H1 (cell line): ENCODE data around the gene LAG3. TPM values are rescaled to one million over a fixed set of nuclear protein-coding genes. Genes with fewer than 3 reads are reported as not detected.

Source experiments
- SIRT6 ChIP-seq: IDR thresholded peaks from one replicate; pipeline ENCODE4 v1.7.1; 2012; ENCODE audit warnings: low read length, inconsistent platforms
- SP1 ChIP-seq: IDR thresholded peaks from 2 replicates; pipeline ENCODE4 v1.6.1; 2011; ENCODE audit warnings: low read depth, low read length
- polyA plus RNA-seq, 7 experiments: library from polyadenylated mRNA; depleted of rRNA in 3 of 7; stranded (reverse) in 5 of 7; unstranded in 2 of 7; fragments of >200 nt in 5 of 7; fragments of 200-250 nt in 2 of 7; gene quantifications; 1 replicate in 5 of 7; 2 replicates in 1 of 7; 4 replicates in 1 of 7; pipeline versions ENCODE4 v1.2.1 to v1.2.3, GENCODE V29; 2011 to 2013; ENCODE audit warnings: missing spikeins in 2 of 7, mixed read lengths in 2 of 7
- total RNA-seq: library from RNA; stranded (reverse); fragmentation: NEBNext Ultra II Directional; extraction: Animal tissue kit (Norgen Biotek cat#: 25700); gene quantifications from 2 replicates; pipeline ENCODE4 v1.2.1, GENCODE V29; 2021
- TF ChIP-seq, protein P1 (sequence below): IDR thresholded peaks from 2 replicates; pipeline ENCODE4 v1.6.1; 2012; ENCODE audit warnings: inconsistent platforms
- TF ChIP-seq, protein P2 (sequence below): IDR thresholded peaks from 2 replicates; pipeline ENCODE4 v1.6.1; 2012; ENCODE audit warnings: low read length, inconsistent platforms
- TF ChIP-seq, protein P3 (sequence below): fragments of 300-600 bp; sonication (generic); IDR thresholded peaks from 2 replicates; pipeline ENCODE4 v1.7.1; 2012; ENCODE audit warnings: low read length, moderate library complexity, mild to moderate bottlenecking, inconsistent platforms; ENCODE audit not compliant: insufficient replicate concordance

The LAG3 gene
- total and polyA plus RNA-seq, 2 of the 8 experiments (the other 6 are each of a cell fraction or from before 2014, with no cell fraction given) = 1.1 to 3.1 TPM

DNA sequence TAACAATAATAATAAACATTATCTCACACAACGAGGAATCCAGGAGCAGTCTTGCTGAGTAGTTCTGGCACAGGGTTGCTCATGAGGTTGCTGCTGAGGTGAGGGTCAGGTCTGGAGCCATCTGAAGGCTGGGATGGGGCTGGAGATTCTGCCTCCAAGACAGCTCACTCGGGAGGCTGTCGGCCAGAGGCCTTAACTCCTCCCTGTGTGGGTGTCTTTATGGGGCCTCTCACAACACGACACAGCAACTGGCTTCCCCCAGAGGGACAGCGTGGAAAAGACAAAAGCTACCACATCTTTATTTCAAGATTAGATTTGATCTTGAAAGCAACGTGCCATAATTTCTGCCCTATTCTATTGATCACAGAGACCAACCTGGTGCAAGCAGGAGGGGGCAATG, 9.8 kb downstream of the LAG3 start (continued):
- TF ChIP-seq, protein P1, sequence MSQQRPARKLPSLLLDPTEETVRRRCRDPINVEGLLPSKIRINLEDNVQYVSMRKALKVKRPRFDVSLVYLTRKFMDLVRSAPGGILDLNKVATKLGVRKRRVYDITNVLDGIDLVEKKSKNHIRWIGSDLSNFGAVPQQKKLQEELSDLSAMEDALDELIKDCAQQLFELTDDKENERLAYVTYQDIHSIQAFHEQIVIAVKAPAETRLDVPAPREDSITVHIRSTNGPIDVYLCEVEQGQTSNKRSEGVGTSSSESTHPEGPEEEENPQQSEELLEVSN = no peak
- TF ChIP-seq, protein P2, sequence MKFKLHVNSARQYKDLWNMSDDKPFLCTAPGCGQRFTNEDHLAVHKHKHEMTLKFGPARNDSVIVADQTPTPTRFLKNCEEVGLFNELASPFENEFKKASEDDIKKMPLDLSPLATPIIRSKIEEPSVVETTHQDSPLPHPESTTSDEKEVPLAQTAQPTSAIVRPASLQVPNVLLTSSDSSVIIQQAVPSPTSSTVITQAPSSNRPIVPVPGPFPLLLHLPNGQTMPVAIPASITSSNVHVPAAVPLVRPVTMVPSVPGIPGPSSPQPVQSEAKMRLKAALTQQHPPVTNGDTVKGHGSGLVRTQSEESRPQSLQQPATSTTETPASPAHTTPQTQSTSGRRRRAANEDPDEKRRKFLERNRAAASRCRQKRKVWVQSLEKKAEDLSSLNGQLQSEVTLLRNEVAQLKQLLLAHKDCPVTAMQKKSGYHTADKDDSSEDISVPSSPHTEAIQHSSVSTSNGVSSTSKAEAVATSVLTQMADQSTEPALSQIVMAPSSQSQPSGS = no peak
- TF ChIP-seq SP1 (no peak), SIRT6 (no peak)
- TF ChIP-seq, protein P3, sequence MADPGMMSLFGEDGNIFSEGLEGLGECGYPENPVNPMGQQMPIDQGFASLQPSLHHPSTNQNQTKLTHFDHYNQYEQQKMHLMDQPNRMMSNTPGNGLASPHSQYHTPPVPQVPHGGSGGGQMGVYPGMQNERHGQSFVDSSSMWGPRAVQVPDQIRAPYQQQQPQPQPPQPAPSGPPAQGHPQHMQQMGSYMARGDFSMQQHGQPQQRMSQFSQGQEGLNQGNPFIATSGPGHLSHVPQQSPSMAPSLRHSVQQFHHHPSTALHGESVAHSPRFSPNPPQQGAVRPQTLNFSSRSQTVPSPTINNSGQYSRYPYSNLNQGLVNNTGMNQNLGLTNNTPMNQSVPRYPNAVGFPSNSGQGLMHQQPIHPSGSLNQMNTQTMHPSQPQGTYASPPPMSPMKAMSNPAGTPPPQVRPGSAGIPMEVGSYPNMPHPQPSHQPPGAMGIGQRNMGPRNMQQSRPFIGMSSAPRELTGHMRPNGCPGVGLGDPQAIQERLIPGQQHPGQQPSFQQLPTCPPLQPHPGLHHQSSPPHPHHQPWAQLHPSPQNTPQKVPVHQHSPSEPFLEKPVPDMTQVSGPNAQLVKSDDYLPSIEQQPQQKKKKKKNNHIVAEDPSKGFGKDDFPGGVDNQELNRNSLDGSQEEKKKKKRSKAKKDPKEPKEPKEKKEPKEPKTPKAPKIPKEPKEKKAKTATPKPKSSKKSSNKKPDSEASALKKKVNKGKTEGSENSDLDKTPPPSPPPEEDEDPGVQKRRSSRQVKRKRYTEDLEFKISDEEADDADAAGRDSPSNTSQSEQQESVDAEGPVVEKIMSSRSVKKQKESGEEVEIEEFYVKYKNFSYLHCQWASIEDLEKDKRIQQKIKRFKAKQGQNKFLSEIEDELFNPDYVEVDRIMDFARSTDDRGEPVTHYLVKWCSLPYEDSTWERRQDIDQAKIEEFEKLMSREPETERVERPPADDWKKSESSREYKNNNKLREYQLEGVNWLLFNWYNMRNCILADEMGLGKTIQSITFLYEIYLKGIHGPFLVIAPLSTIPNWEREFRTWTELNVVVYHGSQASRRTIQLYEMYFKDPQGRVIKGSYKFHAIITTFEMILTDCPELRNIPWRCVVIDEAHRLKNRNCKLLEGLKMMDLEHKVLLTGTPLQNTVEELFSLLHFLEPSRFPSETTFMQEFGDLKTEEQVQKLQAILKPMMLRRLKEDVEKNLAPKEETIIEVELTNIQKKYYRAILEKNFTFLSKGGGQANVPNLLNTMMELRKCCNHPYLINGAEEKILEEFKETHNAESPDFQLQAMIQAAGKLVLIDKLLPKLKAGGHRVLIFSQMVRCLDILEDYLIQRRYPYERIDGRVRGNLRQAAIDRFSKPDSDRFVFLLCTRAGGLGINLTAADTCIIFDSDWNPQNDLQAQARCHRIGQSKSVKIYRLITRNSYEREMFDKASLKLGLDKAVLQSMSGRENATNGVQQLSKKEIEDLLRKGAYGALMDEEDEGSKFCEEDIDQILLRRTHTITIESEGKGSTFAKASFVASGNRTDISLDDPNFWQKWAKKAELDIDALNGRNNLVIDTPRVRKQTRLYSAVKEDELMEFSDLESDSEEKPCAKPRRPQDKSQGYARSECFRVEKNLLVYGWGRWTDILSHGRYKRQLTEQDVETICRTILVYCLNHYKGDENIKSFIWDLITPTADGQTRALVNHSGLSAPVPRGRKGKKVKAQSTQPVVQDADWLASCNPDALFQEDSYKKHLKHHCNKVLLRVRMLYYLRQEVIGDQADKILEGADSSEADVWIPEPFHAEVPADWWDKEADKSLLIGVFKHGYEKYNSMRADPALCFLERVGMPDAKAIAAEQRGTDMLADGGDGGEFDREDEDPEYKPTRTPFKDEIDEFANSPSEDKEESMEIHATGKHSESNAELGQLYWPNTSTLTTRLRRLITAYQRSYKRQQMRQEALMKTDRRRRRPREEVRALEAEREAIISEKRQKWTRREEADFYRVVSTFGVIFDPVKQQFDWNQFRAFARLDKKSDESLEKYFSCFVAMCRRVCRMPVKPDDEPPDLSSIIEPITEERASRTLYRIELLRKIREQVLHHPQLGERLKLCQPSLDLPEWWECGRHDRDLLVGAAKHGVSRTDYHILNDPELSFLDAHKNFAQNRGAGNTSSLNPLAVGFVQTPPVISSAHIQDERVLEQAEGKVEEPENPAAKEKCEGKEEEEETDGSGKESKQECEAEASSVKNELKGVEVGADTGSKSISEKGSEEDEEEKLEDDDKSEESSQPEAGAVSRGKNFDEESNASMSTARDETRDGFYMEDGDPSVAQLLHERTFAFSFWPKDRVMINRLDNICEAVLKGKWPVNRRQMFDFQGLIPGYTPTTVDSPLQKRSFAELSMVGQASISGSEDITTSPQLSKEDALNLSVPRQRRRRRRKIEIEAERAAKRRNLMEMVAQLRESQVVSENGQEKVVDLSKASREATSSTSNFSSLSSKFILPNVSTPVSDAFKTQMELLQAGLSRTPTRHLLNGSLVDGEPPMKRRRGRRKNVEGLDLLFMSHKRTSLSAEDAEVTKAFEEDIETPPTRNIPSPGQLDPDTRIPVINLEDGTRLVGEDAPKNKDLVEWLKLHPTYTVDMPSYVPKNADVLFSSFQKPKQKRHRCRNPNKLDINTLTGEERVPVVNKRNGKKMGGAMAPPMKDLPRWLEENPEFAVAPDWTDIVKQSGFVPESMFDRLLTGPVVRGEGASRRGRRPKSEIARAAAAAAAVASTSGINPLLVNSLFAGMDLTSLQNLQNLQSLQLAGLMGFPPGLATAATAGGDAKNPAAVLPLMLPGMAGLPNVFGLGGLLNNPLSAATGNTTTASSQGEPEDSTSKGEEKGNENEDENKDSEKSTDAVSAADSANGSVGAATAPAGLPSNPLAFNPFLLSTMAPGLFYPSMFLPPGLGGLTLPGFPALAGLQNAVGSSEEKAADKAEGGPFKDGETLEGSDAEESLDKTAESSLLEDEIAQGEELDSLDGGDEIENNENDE = no peak
